ENCODE data around the gene HIVEP3. TPM values are rescaled to one million over a fixed set of nuclear protein-coding genes. Genes with fewer than 3 reads are reported as not detected.

The HIVEP3 gene
- total RNA-seq, 1 experiment from 2014 or later = 1.4 TPM

DNA sequence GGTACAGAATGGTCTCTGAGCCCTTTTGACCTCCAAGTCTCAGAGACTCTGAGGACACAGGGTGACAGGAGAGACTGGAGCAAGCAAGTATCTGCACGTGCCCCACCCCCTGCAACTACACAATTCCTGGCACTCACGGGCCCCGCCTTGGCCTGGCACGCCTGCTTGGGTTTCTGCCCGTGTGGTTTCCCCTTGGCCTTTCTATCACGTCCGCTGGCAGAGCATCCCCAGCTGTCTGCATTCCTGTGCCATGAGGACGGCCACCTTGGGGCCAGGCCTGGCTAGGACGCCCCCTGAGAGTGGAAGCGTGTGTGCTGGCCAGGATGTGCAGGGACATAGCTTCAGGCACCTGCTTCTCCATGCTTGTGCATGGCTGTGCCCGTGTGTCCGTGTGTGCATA lies 419.9 kb downstream of the HIVEP3 start:
- no peak overlapping the region for H3K9ac ChIP-seq (ENCODE audit: extremely low read depth, insufficient read length, low read length)
- no peaks in the 10 kb centered on the region for H3K9me3 Mint-ChIP-seq
- no peak overlapping the region for H3K56ac ChIP-seq (ENCODE audit: insufficient read length, low read depth, low read length)
- H2AFZ ChIP-seq (ENCODE audit: low read length) = no peak overlapping the region
- H3K36me3 Mint-ChIP-seq (ENCODE audit: insufficient read depth in 1 of 3, low read depth in 3 of 3) = no peaks in the 10 kb centered on the region
- no peak overlapping the region for H2BK12ac ChIP-seq (ENCODE audit: insufficient read length, low read depth, low read length)
- H3K79me2 ChIP-seq (ENCODE audit: insufficient read depth, low read length) = no peaks in the 10 kb centered on the region
- H3T11ph ChIP-seq (ENCODE audit: low read length) = no peak overlapping the region
- H4K8ac ChIP-seq (replicated peaks; ENCODE audit: insufficient read length, low read depth, low read length) = no peak overlapping the region
- no peak overlapping the region for H3K23ac ChIP-seq (ENCODE audit: insufficient read length, low read depth, low read length)
- no peak overlapping the region for H4K5ac ChIP-seq (ENCODE audit: insufficient read length, low read depth, low read length)
- no peak overlapping the region for H3K27ac ChIP-seq (ENCODE audit: insufficient read length, low read depth, low read length)
- peaks cover 29 to 31% of the 10 kb centered on the region in 2 experiments for H3K4me1 Mint-ChIP-seq
- no CpG with 5 or more reads among the region's 12 CpGs for WGBS (ENCODE audit: extremely low coverage, insufficient read length, low lambda C conversion rate)
- no peak overlapping the region for H3K4me2 ChIP-seq (ENCODE audit: insufficient read depth, insufficient read length, low read length)
- no peak overlapping the region for H3K4me3 Mint-ChIP-seq
- H4K91ac ChIP-seq (ENCODE audit: insufficient read length, low read depth, low read length) = no peak overlapping the region
- H2BK5ac ChIP-seq (ENCODE audit: insufficient read length, low read length) = no peak overlapping the region
- H3K18ac ChIP-seq (ENCODE audit: insufficient read length, low read depth, low read length) = no peak overlapping the region
- H2BK120ac ChIP-seq (ENCODE audit: low read depth, low read length, poor library complexity, severe bottlenecking) = no peak overlapping the region
- no peak overlapping the region for H2BK20ac ChIP-seq (ENCODE audit: low read depth, low read length, poor library complexity, severe bottlenecking)
- no peak for DNase-seq
- H3K9me3 ChIP-seq (ENCODE audit: control insufficient read depth, low read depth, low read length) = no peaks in the 10 kb centered on the region
- H3K4me1 ChIP-seq (ENCODE audit: insufficient read depth, low read length) = no peaks in the 10 kb centered on the region
- no peak overlapping the region for H3K4ac ChIP-seq (ENCODE audit: low read depth, low read length)
- H3K27me3 Mint-ChIP-seq (ENCODE audit: low read depth) = peaks cover 15% of the 10 kb centered on the region
- no peak overlapping the region for H2BK15ac ChIP-seq (ENCODE audit: low read depth, low read length)
- no peaks in the 10 kb centered on the region for H3K23me2 ChIP-seq (ENCODE audit: insufficient read length, low read depth, low read length, poor library complexity, severe bottlenecking)
- no peaks in the 10 kb centered on the region; the same call in 1 of the 2 replicates for H3K27me3 ChIP-seq (ENCODE audit: insufficient read depth, low read length)
- H2AK5ac ChIP-seq (ENCODE audit: insufficient read length, low read length) = no peak overlapping the region
- TF ChIP-seq, protein P1, sequence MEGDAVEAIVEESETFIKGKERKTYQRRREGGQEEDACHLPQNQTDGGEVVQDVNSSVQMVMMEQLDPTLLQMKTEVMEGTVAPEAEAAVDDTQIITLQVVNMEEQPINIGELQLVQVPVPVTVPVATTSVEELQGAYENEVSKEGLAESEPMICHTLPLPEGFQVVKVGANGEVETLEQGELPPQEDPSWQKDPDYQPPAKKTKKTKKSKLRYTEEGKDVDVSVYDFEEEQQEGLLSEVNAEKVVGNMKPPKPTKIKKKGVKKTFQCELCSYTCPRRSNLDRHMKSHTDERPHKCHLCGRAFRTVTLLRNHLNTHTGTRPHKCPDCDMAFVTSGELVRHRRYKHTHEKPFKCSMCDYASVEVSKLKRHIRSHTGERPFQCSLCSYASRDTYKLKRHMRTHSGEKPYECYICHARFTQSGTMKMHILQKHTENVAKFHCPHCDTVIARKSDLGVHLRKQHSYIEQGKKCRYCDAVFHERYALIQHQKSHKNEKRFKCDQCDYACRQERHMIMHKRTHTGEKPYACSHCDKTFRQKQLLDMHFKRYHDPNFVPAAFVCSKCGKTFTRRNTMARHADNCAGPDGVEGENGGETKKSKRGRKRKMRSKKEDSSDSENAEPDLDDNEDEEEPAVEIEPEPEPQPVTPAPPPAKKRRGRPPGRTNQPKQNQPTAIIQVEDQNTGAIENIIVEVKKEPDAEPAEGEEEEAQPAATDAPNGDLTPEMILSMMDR (conservative IDR thresholded peaks at IDR 0.05) = no peak
- no peaks in the 10 kb centered on the region for H3K79me1 ChIP-seq (ENCODE audit: insufficient read depth, low read depth, low read length, poor library complexity, severe bottlenecking)
- H3K14ac ChIP-seq (ENCODE audit: insufficient read depth, low read length) = no peak overlapping the region
- no peak overlapping the region; a peak in 1 of 7 replicates for H3K27ac Mint-ChIP-seq
- H4K20me1 ChIP-seq (ENCODE audit: control insufficient read depth, insufficient read depth, insufficient read length) = no peaks in the 10 kb centered on the region

Data from H9 (cell line).